ENCODE data around the gene GRB7.
"Not testable (repeated sequence)": the region's sequence is repeated elsewhere in the genome, so short reads cannot be mapped to it uniquely, and the experiment has no call there.

The GRB7 gene

DNA sequence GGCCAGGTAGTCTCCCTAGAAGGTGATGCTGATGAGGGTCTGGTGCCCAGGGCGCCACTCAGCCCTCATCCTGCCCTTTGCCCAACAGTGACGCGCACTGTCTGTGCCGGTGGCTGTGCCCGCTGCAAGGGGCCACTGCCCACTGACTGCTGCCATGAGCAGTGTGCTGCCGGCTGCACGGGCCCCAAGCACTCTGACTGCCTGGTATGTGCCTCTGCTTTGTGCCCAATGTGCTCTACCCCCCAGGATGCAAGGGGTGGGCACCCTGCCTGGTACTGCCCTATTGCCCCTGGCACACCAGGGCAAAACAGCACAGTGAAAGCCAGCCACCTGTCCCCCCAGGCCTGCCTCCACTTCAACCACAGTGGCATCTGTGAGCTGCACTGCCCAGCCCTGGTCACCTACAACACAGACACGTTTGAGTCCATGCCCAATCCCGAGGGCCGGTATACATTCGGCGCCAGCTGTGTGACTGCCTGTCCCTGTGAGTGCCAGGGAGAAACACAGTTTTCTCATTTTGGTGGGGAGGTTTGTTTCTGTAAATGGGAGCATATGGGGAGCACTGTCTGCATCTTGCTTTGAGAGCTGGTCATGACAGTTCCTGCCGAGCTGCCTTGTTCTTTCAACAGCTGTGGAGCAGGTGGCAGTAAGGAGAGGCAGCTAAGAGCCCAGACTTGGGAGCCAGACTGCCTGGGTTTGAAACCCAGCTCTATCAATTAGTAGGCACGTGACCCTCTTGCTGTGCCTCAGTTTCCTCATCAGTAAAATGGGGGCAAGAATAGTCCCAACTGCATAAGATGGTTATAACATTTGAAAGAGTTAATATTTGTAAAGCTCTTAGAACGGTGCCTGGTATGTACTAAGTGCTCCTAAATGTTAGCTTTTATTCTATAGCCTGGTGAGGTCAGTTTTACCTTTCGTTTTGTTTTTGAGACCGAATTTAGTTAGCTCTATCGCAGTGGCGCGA is 27.5 kb upstream of the GRB7 start:
- DNase-seq = no peak

- DNase-seq = not testable (repeated sequence)
Observed at GRCh38 chr17:39711071-39711470, 26.7 kb upstream of the GRB7 start.

GRCh38 chr17:39711851-39712250 is 25.9 kb upstream of the GRB7 start:
- DNase-seq = no peak

DNA sequence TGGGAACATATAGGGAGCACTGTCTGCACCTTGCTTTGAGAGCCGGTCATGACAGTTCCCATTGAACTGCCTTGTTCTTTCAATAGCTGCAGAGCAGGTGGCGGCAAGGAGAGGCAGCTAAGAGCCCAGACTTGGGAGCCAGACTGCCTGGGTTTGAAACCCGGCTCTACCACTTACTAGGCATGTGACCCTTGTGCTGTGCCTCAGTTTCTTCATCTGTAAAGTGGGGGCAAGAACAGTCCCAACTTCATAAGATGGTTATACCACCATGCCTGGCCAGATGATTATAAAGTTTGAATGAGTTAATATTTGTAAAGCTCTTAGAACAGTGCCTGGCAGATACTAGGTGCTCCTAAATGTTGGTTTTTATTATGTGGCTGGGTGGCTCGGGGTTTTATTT is 23.5 kb upstream of the GRB7 start:
- DNase-seq = no peak

- no peak for DNase-seq
Observed at GRCh38 chr17:39715375-39716072, 22.2 kb upstream of the GRB7 start.

DNA sequence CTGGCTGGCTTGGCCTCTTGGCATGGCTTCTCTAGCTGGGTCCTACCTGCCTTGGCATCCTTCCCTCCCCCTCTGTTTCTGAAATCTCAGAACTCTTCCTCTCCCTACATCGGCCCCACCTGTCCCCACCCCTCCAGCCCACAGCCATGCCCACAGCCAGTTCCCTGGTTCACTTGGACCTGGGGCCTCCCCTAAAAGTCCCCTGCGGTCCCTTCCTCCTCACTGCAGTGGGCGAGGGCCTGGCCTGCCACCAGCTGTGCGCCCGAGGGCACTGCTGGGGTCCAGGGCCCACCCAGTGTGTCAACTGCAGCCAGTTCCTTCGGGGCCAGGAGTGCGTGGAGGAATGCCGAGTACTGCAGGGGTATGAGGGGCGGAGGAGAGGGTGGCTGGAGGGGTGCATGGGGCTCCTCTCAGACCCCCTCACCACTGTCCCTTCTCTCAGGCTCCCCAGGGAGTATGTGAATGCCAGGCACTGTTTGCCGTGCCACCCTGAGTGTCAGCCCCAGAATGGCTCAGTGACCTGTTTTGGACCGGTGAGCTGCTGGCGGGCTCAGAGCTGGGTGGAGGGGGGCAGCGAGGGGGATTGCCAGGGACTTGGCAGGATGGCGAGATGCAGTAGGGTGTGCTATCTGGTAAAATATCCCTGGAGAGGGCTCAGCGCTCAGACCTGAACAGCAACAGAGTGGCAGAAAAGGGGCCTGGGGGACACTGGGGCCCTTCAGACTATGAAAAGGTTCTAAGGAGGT is 21.5 kb upstream of the GRB7 start:
- no peak for DNase-seq

- DNase-seq = no peak
Observed at GRCh38 chr17:39716879-39717536, 20.7 kb upstream of the GRB7 start.

DNA sequence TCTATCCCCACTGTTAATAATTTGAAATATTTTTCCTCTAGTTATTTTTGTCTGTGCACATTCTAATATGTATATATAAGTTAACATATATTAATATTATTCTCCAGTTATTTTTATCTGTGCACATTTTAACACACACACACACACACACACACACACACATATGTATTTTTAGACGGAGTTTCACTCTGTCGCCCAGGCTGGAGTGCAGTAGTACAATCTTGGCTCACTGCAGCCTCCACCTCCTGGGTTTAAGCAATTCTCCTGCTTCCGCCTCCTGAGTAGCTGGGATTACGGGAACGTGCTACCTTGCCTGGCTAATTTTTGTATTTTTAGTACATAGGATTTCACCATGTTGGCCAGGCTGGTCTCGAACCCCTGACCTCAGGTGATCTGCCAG is 20.1 kb upstream of the GRB7 start:
- no peak for DNase-seq

- DNase-seq = no peak
Observed at GRCh38 chr17:39719563-39720355, 18.0 kb upstream of the GRB7 start.

GRCh38 chr17:39722104-39722503 is 15.6 kb upstream of the GRB7 start:
- no peak for DNase-seq

GRCh38 chr17:39722965-39723848 is 14.5 kb upstream of the GRB7 start:
- no peak for DNase-seq

DNA sequence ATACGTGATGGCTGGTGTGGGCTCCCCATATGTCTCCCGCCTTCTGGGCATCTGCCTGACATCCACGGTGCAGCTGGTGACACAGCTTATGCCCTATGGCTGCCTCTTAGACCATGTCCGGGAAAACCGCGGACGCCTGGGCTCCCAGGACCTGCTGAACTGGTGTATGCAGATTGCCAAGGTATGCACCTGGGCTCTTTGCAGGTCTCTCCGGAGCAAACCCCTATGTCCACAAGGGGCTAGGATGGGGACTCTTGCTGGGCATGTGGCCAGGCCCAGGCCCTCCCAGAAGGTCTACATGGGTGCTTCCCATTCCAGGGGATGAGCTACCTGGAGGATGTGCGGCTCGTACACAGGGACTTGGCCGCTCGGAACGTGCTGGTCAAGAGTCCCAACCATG is 13.0 kb upstream of the GRB7 start:
- DNase-seq = no peak

GRCh38 chr17:39725923-39726322 is 11.8 kb upstream of the GRB7 start:
- not testable (repeated sequence) for DNase-seq

DNA sequence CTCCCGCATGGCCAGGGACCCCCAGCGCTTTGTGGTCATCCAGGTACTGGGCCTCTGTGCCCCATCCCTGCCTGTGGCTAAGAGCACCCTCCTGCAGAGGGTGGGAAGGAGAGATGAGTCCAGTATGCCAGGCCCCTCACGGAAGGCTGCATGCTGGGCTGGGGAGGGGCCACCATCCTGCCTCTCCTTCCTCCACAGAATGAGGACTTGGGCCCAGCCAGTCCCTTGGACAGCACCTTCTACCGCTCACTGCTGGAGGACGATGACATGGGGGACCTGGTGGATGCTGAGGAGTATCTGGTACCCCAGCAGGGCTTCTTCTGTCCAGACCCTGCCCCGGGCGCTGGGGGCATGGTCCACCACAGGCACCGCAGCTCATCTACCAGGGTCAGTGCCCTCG is 11.1 kb upstream of the GRB7 start:
- DNase-seq = no peak

DNA sequence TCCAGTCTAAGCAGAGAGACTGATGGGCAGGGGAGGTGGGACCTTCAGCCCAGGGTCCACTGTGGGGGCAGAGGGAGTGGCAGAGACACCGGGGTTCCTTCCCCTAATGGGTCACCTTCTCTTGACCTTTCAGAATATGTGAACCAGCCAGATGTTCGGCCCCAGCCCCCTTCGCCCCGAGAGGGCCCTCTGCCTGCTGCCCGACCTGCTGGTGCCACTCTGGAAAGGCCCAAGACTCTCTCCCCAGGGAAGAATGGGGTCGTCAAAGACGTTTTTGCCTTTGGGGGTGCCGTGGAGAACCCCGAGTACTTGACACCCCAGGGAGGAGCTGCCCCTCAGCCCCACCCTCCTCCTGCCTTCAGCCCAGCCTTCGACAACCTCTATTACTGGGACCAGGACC is 10.2 kb upstream of the GRB7 start:
- DNase-seq = no peak

DNA sequence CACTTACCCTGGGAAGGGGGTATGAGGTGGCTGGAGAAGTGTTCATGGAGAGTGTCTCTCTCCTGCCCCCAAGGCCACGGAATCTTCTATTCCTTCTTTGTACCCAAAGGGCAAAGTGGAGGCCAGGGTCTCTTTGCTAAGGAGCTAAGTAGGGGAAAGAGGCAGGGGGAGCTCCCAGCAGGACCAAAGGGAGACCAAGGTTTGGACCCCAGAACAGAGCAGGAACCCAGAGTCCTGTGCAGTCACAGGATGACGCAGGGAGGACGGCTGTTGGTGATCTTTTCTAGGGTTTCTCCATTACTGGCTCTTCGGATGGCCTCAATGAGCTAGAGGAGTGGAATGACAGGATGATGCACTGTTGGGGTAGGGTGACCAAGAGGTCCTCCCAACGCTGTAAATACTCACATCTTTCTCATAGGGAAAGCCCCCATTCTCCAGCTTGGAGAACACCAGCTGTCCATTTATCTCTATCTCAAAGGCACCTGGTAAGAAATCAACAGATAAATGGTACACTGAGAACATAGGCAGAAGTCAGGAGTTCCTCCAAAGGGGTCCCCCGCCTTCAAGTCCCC is 8.4 kb upstream of the GRB7 start:
- no peak for DNase-seq

- peak; percentile 76 for DNase-seq
Observed at GRCh38 chr17:39730095-39730921, 7.4 kb upstream of the GRB7 start, which contains the start of gene MIEN1. MIEN1 (minus strand) TSS chr17:39730532; CDS start chr17:39730495, 37 bp downstream.

DNA sequence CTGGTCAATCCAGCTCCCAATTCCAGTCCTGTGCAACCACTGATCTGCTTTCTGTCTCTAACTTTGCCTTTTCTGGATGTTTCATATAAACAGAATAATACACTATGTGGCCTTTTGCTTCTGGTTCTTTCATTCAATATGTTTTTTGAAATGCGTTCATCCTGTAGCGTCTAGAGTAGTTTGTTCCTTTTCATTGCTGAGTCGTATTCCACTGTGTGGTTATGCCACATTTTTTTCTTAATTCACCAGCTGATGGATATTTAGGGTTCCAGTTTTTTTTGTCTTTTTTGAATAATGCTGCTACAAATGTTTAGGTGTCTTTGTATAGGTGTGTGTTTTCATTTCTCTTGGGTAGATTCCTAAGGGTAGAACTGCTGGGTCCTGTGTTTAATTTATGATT is 5.2 kb upstream of the GRB7 start:
- DNase-seq = no peak

GRCh38 chr17:39735882-39736281 is 1.9 kb upstream of the GRB7 start:
- no peak for DNase-seq
